Left lung (tissue), 10 donors: ENCODE measurements around the gene RSL1D1. TPM values are rescaled to one million over a fixed set of nuclear protein-coding genes. Genes with fewer than 3 reads are reported as not detected.
"Not testable (repeated sequence)": the region's sequence is repeated elsewhere in the genome, so short reads cannot be mapped to it uniquely, and the experiment has no call there.

Experiments used
- ATAC-seq: fragments of 200-7000 bp; cut with Tn5 transposase; one replicate; pipeline ENCODE4 v1.9.1; 2020; ENCODE audit warnings: moderate library complexity
- DNase-seq, 4 donors: peaks; one replicate each; pipeline ENCODE4 v3.0.0-alpha.2; 2013 to 2020
- H3K27ac ChIP-seq, 2 donors: fragments of 200-600 bp; sonication (generic) in 1 of 2; one replicate each; pipeline versions ENCODE4 v1.5.0 to v1.8.0; 2020 to 2021
- H3K27me3 ChIP-seq, 2 donors: fragments of 200-600 bp; sonication (generic) in 1 of 2; one replicate each; pipeline versions ENCODE4 v1.5.0 to v1.8.0; 2020 to 2021
- H3K36me3 ChIP-seq, 2 donors: fragments of 200-600 bp; sonication (generic) in 1 of 2; one replicate each; pipeline versions ENCODE4 v1.5.0 to v1.8.0; 2020 to 2021
- H3K4me1 ChIP-seq, 2 donors: fragments of 200-600 bp; one replicate each; pipeline ENCODE4 v1.8.0; 2021
- H3K4me3 ChIP-seq, 2 donors: fragments of 200-600 bp; sonication (generic) in 1 of 2; one replicate each; pipeline versions ENCODE4 v1.5.0 to v1.8.0; 2020 to 2021; ENCODE audit warnings: mild to moderate bottlenecking in 1 of 2
- H3K9me3 ChIP-seq, 2 donors: fragments of 200-600 bp; sonication (generic) in 1 of 2; one replicate each; pipeline versions ENCODE4 v1.5.0 to v1.8.0; 2020 to 2021
- CTCF ChIP-seq, 2 donors: fragments of 200-600 bp; sonication (generic) in 1 of 2; IDR thresholded peaks; one replicate each; pipeline versions ENCODE4 v1.5.0 to v1.8.0; 2021; ENCODE audit warnings: antibody characterized with exemption in 2 of 2
- intact Hi-C, 2 donors: fragments of 100-400 bp; cut with DNase I; formaldehyde crosslinking; loops; one replicate each; pipeline versions ENCODE4 v1.11.2 to v1.14.2; 2022
- polyA plus RNA-seq, 6 donors: library from polyadenylated mRNA; unstranded; fragments of 120-200 nt; gene quantifications; one replicate each; pipeline ENCODE4 v1.2.1, GENCODE V29; 2013; ENCODE audit not compliant: insufficient read length in 6 of 6
- total RNA-seq, 2 donors: library from RNA; stranded (reverse); fragmentation: NEBNext Ultra II Directional; extraction: Animal tissue kit (Norgen Biotek cat#: 25700); gene quantifications; one replicate each; pipeline ENCODE4 v1.2.1, GENCODE V29; 2021
- donor health status: DM: no; HTN: yes; CAD: no.
- donor health status: DM: no; HTN: no; CAD: no.

Gene RSL1D1
- total and polyA plus RNA-seq, 8 donors: 88.3 to 274 (median 237) TPM

GRCh38 chr16:11828696-11829095 is 22.6 kb downstream of the RSL1D1 start:
- peaks cover 2 to 19% of the 10 kb centered on the region in 2 donors for H3K4me1 ChIP-seq
- intact Hi-C loops: no loop called here
- no peak overlapping the region for H3K4me3 ChIP-seq
- no peak for ATAC-seq
- H3K27ac ChIP-seq: no peak overlapping the region
- no peak for TF ChIP-seq CTCF (IDR thresholded peaks at IDR 0.05)
- no peaks in the 10 kb centered on the region for H3K9me3 ChIP-seq
- no peak for DNase-seq
- no peaks in the 10 kb centered on the region for H3K36me3 ChIP-seq
- no peaks in the 10 kb centered on the region for H3K27me3 ChIP-seq

GRCh38 chr16:11825520-11826165 is 25.7 kb downstream of the RSL1D1 start:
- H3K4me3 ChIP-seq, H3K9me3 ChIP-seq, H3K27me3 ChIP-seq, H3K36me3 ChIP-seq, DNase-seq, H3K27ac ChIP-seq, intact Hi-C loops, ATAC-seq: not testable (repeated sequence)
- H3K4me1 ChIP-seq: peaks cover 2 to 36% of the 10 kb centered on the region in 2 donors

- intact Hi-C loops: no loop called here
- Histone ChIP-seq H3K9me3 (no peaks in the 10 kb centered on the region), H3K27me3 (no peaks in the 10 kb centered on the region), H3K27ac (no peak overlapping the region), H3K4me3 (no peak overlapping the region), H3K36me3 (no peaks in the 10 kb centered on the region), H3K4me1 (peaks cover 2 to 36% of the 10 kb centered on the region in 2 donors)
- ATAC-seq: peak; percentile 76
- TF ChIP-seq CTCF (IDR thresholded peaks at IDR 0.05): no peak
- peak in 2 of 4 donors; percentile 10 to 69 for DNase-seq
Observed at GRCh38 chr16:11824362-11824761, 27.0 kb downstream of the RSL1D1 start.

GRCh38 chr16:11823645-11824044 is 27.7 kb downstream of the RSL1D1 start:
- DNase-seq, H3K9me3 ChIP-seq, H3K36me3 ChIP-seq, ATAC-seq, H3K4me3 ChIP-seq, intact Hi-C loops, H3K27me3 ChIP-seq, H3K27ac ChIP-seq: not testable (repeated sequence)
- H3K4me1 ChIP-seq: peaks cover 2 to 36% of the 10 kb centered on the region in 2 donors

- H3K4me1 ChIP-seq: peaks cover under 1 to 36% of the 10 kb centered on the region in 2 donors
- no peak overlapping the region for H3K27ac ChIP-seq
- no peaks in the 10 kb centered on the region for H3K27me3 ChIP-seq
- intact Hi-C loops: loop anchor here in 1 of 2 donors (10.0 kb wide), 1 partner anchor 425 kb away; no protein-coding TSS in a partner anchor
- H3K9me3 ChIP-seq: no peaks in the 10 kb centered on the region
- peak; percentile 30 for ATAC-seq
- no peak for TF ChIP-seq CTCF (IDR thresholded peaks at IDR 0.05)
- DNase-seq: no peak
- H3K4me3 ChIP-seq: no peak overlapping the region
- no peaks in the 10 kb centered on the region for H3K36me3 ChIP-seq
Observed at GRCh38 chr16:11819798-11820197, 31.5 kb downstream of the RSL1D1 start.

- not testable (repeated sequence) for H3K36me3 ChIP-seq, ATAC-seq, H3K4me3 ChIP-seq, H3K27ac ChIP-seq, DNase-seq, H3K27me3 ChIP-seq, H3K9me3 ChIP-seq
- intact Hi-C loops: loop anchor here in 1 of 2 donors (10.0 kb wide), 1 partner anchor 424 kb away; no protein-coding TSS in a partner anchor
- H3K4me1 ChIP-seq: peaks cover 0 to 36% of the 10 kb centered on the region in 2 donors
Observed at GRCh38 chr16:11818970-11819369, 32.4 kb downstream of the RSL1D1 start.

- no peaks in the 10 kb centered on the region for H3K27me3 ChIP-seq
- no peak for ATAC-seq
- intact Hi-C loops: loop anchor here in 1 of 2 donors (10.0 kb wide), 1 partner anchor 421 kb away; no protein-coding TSS in a partner anchor
- H3K4me1 ChIP-seq: peaks cover 0 to 24% of the 10 kb centered on the region in 2 donors
- DNase-seq: no peak
- H3K4me3 ChIP-seq: no peak overlapping the region
- no peaks in the 10 kb centered on the region for H3K36me3 ChIP-seq
- no peak for TF ChIP-seq CTCF (IDR thresholded peaks at IDR 0.05)
- no peak overlapping the region for H3K27ac ChIP-seq
- no peaks in the 10 kb centered on the region for H3K9me3 ChIP-seq
Observed at GRCh38 chr16:11816123-11816522, 35.2 kb downstream of the RSL1D1 start.

GRCh38 chr16:11814800-11815199 is 36.5 kb downstream of the RSL1D1 start:
- not testable (repeated sequence) for H3K27me3 ChIP-seq, H3K4me3 ChIP-seq, H3K36me3 ChIP-seq, H3K9me3 ChIP-seq
- ATAC-seq: peak; percentile 50
- Histone ChIP-seq H3K4me1 (peaks cover 0 to 32% of the 10 kb centered on the region in 2 donors), H3K27ac (peak overlapping the region in 1 of 2 donors; percentile 23)
- intact Hi-C loops: loop anchor here in 1 of 2 donors (10.0 kb wide), 1 partner anchor 420 kb away; no protein-coding TSS in a partner anchor
- DNase-seq: peak in 1 of 4 donors; percentile 70
